Thyroid gland (tissue), 4 donors: Measurements from ENCODE around the gene RPS2.

Experiments
- CTCF ChIP-seq, 6 experiments: fragments of 200-600 bp in 3 of 6; fragments of 450-650 bp in 3 of 6; sonication (generic) in 3 of 6; IDR thresholded peaks; one replicate each; pipeline ENCODE4 v1.5.1; 2016 to 2019; ENCODE audit warnings: antibody characterized with exemption in 6 of 6, mild to moderate bottlenecking in 2 of 6, inconsistent platforms in 1 of 6, moderate library complexity in 1 of 6
- POLR2A ChIP-seq, 2 donors: fragments of 450-650 bp; IDR thresholded peaks; one replicate each; pipeline ENCODE4 v1.6.1; 2017; ENCODE audit warnings: antibody characterized with exemption in 2 of 2, mild to moderate bottlenecking in 2 of 2, moderate library complexity in 1 of 2

GRCh38 chr16:1993731-1994131 is 29.1 kb upstream of the RPS2 start:
- TF ChIP-seq CTCF (IDR thresholded peaks at IDR 0.05) (no peak), POLR2A (IDR thresholded peaks at IDR 0.05) (no peak)
